ENCODE data around the gene AMN. TPM values are rescaled to one million over a fixed set of nuclear protein-coding genes. Genes with fewer than 3 reads are reported as not detected.

The AMN gene
- polyA plus RNA-seq, 1 donor from 2014 or later = 0.15 TPM

DNA sequence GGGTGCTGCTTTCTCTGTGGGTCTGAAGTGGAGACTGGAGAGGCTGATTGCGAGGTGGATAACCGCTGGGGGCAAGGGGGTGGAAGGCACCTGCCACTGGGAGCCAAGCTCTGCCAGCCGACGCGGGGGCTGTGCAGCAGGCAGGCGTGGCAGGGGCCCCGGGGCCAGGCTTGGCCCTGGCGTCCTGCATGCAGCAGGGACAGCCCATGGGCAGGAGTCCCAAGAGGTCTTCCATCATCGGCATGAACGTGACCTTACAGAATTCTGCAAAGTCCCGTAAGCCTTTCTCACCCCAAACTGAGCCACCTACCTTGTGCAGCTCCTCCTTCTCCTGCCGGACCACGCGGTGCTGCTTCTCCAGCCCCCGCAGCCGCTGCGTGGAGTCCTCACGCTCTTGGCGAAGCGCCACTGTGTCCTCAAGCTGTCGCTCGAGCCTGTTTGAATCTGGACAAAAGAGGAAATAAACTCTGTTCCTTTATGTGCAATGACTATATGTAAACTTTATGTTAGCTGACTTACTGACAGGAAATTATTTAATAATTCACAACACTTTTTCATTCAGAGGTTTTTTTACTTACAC is 51.3 kb downstream of the AMN start:
- Histone ChIP-seq H3K36me3 (ENCODE audit: insufficient read depth, low read length) (peaks cover 5% of the 10 kb centered on the region), H3F3A (ENCODE audit: insufficient read depth, low read length, poor library complexity, severe bottlenecking) (no peaks in the 10 kb centered on the region), H3K9me3 (ENCODE audit: low read length) (no peaks in the 10 kb centered on the region), H2AFZ (ENCODE audit: low read depth, low read length) (no peak overlapping the region), H3K27ac (ENCODE audit: low read length) (no peak overlapping the region), H3K79me2 (replicated peaks; ENCODE audit: insufficient read depth, low read length) (no peaks in the 10 kb centered on the region), H3K9ac (ENCODE audit: low read length) (no peak overlapping the region), H3K9me2 (ENCODE audit: insufficient read depth, low read length) (no peaks in the 10 kb centered on the region), H3K4me3 (ENCODE audit: low read length) (no peak overlapping the region), H3K4me2 (ENCODE audit: low read length) (no peak overlapping the region), H3K27me3 (ENCODE audit: insufficient read depth, low read depth, low read length) (no peaks in the 10 kb centered on the region), H4K20me1 (ENCODE audit: insufficient read depth) (no peaks in the 10 kb centered on the region)
- no peak for TF ChIP-seq RAD21 (conservative IDR thresholded peaks at IDR 0.05)
- TF ChIP-seq, protein P1, sequence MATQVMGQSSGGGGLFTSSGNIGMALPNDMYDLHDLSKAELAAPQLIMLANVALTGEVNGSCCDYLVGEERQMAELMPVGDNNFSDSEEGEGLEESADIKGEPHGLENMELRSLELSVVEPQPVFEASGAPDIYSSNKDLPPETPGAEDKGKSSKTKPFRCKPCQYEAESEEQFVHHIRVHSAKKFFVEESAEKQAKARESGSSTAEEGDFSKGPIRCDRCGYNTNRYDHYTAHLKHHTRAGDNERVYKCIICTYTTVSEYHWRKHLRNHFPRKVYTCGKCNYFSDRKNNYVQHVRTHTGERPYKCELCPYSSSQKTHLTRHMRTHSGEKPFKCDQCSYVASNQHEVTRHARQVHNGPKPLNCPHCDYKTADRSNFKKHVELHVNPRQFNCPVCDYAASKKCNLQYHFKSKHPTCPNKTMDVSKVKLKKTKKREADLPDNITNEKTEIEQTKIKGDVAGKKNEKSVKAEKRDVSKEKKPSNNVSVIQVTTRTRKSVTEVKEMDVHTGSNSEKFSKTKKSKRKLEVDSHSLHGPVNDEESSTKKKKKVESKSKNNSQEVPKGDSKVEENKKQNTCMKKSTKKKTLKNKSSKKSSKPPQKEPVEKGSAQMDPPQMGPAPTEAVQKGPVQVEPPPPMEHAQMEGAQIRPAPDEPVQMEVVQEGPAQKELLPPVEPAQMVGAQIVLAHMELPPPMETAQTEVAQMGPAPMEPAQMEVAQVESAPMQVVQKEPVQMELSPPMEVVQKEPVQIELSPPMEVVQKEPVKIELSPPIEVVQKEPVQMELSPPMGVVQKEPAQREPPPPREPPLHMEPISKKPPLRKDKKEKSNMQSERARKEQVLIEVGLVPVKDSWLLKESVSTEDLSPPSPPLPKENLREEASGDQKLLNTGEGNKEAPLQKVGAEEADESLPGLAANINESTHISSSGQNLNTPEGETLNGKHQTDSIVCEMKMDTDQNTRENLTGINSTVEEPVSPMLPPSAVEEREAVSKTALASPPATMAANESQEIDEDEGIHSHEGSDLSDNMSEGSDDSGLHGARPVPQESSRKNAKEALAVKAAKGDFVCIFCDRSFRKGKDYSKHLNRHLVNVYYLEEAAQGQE (IDR thresholded peaks at IDR 0.05; ENCODE audit: borderline replicate concordance) = no peak
- no peak for TF ChIP-seq SMC3 (conservative IDR thresholded peaks at IDR 0.05; ENCODE audit: poor library complexity)
- TF ChIP-seq, protein P2, sequence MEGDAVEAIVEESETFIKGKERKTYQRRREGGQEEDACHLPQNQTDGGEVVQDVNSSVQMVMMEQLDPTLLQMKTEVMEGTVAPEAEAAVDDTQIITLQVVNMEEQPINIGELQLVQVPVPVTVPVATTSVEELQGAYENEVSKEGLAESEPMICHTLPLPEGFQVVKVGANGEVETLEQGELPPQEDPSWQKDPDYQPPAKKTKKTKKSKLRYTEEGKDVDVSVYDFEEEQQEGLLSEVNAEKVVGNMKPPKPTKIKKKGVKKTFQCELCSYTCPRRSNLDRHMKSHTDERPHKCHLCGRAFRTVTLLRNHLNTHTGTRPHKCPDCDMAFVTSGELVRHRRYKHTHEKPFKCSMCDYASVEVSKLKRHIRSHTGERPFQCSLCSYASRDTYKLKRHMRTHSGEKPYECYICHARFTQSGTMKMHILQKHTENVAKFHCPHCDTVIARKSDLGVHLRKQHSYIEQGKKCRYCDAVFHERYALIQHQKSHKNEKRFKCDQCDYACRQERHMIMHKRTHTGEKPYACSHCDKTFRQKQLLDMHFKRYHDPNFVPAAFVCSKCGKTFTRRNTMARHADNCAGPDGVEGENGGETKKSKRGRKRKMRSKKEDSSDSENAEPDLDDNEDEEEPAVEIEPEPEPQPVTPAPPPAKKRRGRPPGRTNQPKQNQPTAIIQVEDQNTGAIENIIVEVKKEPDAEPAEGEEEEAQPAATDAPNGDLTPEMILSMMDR (IDR thresholded peaks at IDR 0.05; ENCODE audit: poor library complexity, severe bottlenecking) = no peak
- TF ChIP-seq EZH2 (IDR thresholded peaks at IDR 0.05; ENCODE audit: borderline replicate concordance, insufficient read depth, low read length, poor library complexity, severe bottlenecking) = no peak
- TF ChIP-seq MXI1 (conservative IDR thresholded peaks at IDR 0.05; ENCODE audit: poor library complexity, severe bottlenecking) = no peak
- no peak for TF ChIP-seq EP300 (conservative IDR thresholded peaks at IDR 0.05; ENCODE audit: poor library complexity, severe bottlenecking)
- TF ChIP-seq POLR2AphosphoS5 (IDR thresholded peaks at IDR 0.05) = no peak
- TF ChIP-seq TAF1 (IDR thresholded peaks at IDR 0.05; ENCODE audit: low read depth) = no peak

DNA sequence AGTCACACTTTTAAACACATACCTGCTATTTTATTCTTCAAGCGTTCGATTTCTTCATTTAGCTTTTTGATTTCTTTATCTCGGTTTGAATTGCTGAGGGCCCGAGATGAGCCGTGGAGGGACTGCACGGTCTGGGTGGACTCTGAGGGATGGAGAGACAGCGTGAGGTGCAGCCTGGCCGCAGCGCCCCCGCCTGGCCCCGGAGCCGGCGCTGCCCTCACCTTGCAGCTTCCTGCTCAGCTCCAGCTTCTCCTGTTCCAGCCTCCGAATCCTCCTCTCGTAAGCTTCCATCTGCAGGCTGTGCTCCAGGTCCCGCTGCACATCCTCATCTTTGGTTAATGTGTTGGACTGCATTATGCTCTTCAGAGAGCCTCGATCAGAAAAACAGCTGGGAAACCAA is 53.2 kb downstream of the AMN start:
- H4K20me1 ChIP-seq (ENCODE audit: insufficient read depth) = no peaks in the 10 kb centered on the region
- H3K9me3 ChIP-seq (ENCODE audit: low read length) = no peaks in the 10 kb centered on the region
- H3K4me3 ChIP-seq (ENCODE audit: low read length) = no peak overlapping the region
- H2AFZ ChIP-seq (ENCODE audit: low read depth, low read length) = no peak overlapping the region
- no peaks in the 10 kb centered on the region for H3F3A ChIP-seq (ENCODE audit: insufficient read depth, low read length, poor library complexity, severe bottlenecking)
- no peaks in the 10 kb centered on the region for H3K9me2 ChIP-seq (ENCODE audit: insufficient read depth, low read length)
- no peaks in the 10 kb centered on the region for H3K27me3 ChIP-seq (ENCODE audit: insufficient read depth, low read depth, low read length)
- no peak overlapping the region for H3K4me2 ChIP-seq (ENCODE audit: low read length)
- peaks cover 5% of the 10 kb centered on the region for H3K36me3 ChIP-seq (ENCODE audit: insufficient read depth, low read length)
- no peaks in the 10 kb centered on the region for H3K79me2 ChIP-seq (replicated peaks; ENCODE audit: insufficient read depth, low read length)
- no peak overlapping the region for H3K27ac ChIP-seq (ENCODE audit: low read length)
- no peak overlapping the region for H3K9ac ChIP-seq (ENCODE audit: low read length)
- no peak for TF ChIP-seq TAF1 (IDR thresholded peaks at IDR 0.05; ENCODE audit: low read depth)
- TF ChIP-seq, protein P2 (IDR thresholded peaks at IDR 0.05; ENCODE audit: poor library complexity, severe bottlenecking) = no peak
- TF ChIP-seq EP300 (conservative IDR thresholded peaks at IDR 0.05; ENCODE audit: poor library complexity, severe bottlenecking) = no peak
- TF ChIP-seq EZH2 (IDR thresholded peaks at IDR 0.05; ENCODE audit: borderline replicate concordance, insufficient read depth, low read length, poor library complexity, severe bottlenecking) = no peak
- no peak for TF ChIP-seq SMC3 (conservative IDR thresholded peaks at IDR 0.05; ENCODE audit: poor library complexity)
- TF ChIP-seq RAD21 (conservative IDR thresholded peaks at IDR 0.05) = no peak
- TF ChIP-seq POLR2AphosphoS5 (IDR thresholded peaks at IDR 0.05) = no peak
- TF ChIP-seq, protein P1 (IDR thresholded peaks at IDR 0.05; ENCODE audit: borderline replicate concordance) = no peak
- no peak for TF ChIP-seq MXI1 (conservative IDR thresholded peaks at IDR 0.05; ENCODE audit: poor library complexity, severe bottlenecking)
